22Rv1 (cell line): ENCODE measurements around the gene KIF14.

ENCODE experiments used
- ZFX ChIP-seq: fragments of 450-650 bp; IDR thresholded peaks from 2 replicates; pipeline ENCODE4 v1.6.1; 2017; ENCODE audit warnings: antibody characterized with exemption, borderline replicate concordance
- TF ChIP-seq, protein P1 (sequence below): fragments of 450-650 bp; IDR thresholded peaks from 2 replicates; pipeline ENCODE4 v1.5.1; 2017; ENCODE audit warnings: mild to moderate bottlenecking

DNA sequence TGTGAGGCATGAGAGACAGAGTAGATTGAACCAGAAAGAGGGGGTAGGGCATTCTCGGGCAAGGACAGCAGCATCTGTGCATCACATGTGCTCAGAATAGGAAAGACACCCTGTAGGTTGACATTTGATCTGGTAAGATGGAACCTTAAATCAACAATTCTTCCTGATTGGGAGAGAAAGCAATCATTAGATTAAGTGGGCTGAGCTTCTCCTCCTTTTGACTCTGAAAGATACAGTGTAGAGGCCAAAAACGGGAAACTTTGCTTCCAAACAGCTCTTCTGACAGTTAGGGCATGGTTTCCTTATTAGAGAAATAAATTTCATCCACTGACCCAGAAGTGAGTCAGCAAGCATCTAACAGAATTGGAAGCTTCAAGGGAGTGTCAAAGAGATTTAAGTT is 9.7 kb downstream of the KIF14 start:
- TF ChIP-seq, protein P1, sequence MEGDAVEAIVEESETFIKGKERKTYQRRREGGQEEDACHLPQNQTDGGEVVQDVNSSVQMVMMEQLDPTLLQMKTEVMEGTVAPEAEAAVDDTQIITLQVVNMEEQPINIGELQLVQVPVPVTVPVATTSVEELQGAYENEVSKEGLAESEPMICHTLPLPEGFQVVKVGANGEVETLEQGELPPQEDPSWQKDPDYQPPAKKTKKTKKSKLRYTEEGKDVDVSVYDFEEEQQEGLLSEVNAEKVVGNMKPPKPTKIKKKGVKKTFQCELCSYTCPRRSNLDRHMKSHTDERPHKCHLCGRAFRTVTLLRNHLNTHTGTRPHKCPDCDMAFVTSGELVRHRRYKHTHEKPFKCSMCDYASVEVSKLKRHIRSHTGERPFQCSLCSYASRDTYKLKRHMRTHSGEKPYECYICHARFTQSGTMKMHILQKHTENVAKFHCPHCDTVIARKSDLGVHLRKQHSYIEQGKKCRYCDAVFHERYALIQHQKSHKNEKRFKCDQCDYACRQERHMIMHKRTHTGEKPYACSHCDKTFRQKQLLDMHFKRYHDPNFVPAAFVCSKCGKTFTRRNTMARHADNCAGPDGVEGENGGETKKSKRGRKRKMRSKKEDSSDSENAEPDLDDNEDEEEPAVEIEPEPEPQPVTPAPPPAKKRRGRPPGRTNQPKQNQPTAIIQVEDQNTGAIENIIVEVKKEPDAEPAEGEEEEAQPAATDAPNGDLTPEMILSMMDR = no peak
- TF ChIP-seq ZFX = no peak
